Measurements from ENCODE around the gene SEPTIN1. TPM values are rescaled to one million over a fixed set of nuclear protein-coding genes. Genes with fewer than 3 reads are reported as not detected.
"Not testable (repeated sequence)": the region's sequence is repeated elsewhere in the genome, so short reads cannot be mapped to it uniquely, and the experiment has no call there.

Gene SEPTIN1
- polyA plus RNA-seq, 10 donors: 0.94 to 9.0 (median 3.0) TPM

GRCh38 chr16:30357715-30358576 is 24.4 kb downstream of the SEPTIN1 start:
- DNase-seq: no peak

- no peak for DNase-seq
Measured at GRCh38 chr16:30357085-30357714, 25.2 kb downstream of the SEPTIN1 start.

GRCh38 chr16:30356401-30357084 is 25.8 kb downstream of the SEPTIN1 start:
- no peak for DNase-seq

- no peak for DNase-seq
Measured at GRCh38 chr16:30355954-30356308, 26.4 kb downstream of the SEPTIN1 start.

GRCh38 chr16:30355144-30355953 is 27.0 kb downstream of the SEPTIN1 start, which contains the start of gene CD2BP2:
CD2BP2 (minus strand) TSS chr16:30355308; CDS start chr16:30354681, 627 bp downstream.
- DNase-seq: peak; percentile 99 to 100 (median 100)

GRCh38 chr16:30354423-30355143 is 27.8 kb downstream of the SEPTIN1 start:
- no peak for DNase-seq

- DNase-seq: no peak
Measured at GRCh38 chr16:30353438-30354129, 28.8 kb downstream of the SEPTIN1 start.

- DNase-seq: no peak
Measured at GRCh38 chr16:30352488-30353401, 29.6 kb downstream of the SEPTIN1 start.

GRCh38 chr16:30351586-30352419 is 30.6 kb downstream of the SEPTIN1 start:
- DNase-seq: no peak

- DNase-seq: no peak
Measured at GRCh38 chr16:30351001-30351441, 31.3 kb downstream of the SEPTIN1 start.

- no peak for DNase-seq
Measured at GRCh38 chr16:30350134-30350871, 32.1 kb downstream of the SEPTIN1 start.

GRCh38 chr16:30349675-30350074 is 32.7 kb downstream of the SEPTIN1 start:
- no peak for DNase-seq

- DNase-seq: no peak
Measured at GRCh38 chr16:30348929-30349328, 33.4 kb downstream of the SEPTIN1 start.

GRCh38 chr16:30348113-30348512 is 34.2 kb downstream of the SEPTIN1 start:
- no peak for DNase-seq

GRCh38 chr16:30346286-30346685 is 36.1 kb downstream of the SEPTIN1 start:
- DNase-seq: no peak

- not testable (repeated sequence) for DNase-seq
Measured at GRCh38 chr16:30343491-30343820, 38.9 kb downstream of the SEPTIN1 start.

- no peak for DNase-seq
Measured at GRCh38 chr16:30342751-30343490, 39.4 kb downstream of the SEPTIN1 start.

All from muscle of back (tissue), 11 donors.